Stomach (tissue), 9 donors: ENCODE measurements around the gene CHD5. TPM values are rescaled to one million over a fixed set of nuclear protein-coding genes. Genes with fewer than 3 reads are reported as not detected.

ENCODE experiments used
- DNase-seq, 2 donors: peaks; one replicate each; pipeline versions ENCODE4 v3.0.0 to v3.0.0-alpha.2; 2013 to 2019
- H3K27ac ChIP-seq, 5 donors: fragments of 200-600 bp in 4 of 5; sonication (generic) in 4 of 5; one replicate each; pipeline ENCODE4 v1.5.1; 2013 to 2019; ENCODE audit warnings: mild to moderate bottlenecking in 1 of 5, moderate library complexity in 1 of 5
- H3K27me3 ChIP-seq, 3 donors: fragments of 200-600 bp; sonication (generic); one replicate each; pipeline ENCODE4 v1.5.1; 2017 to 2019; ENCODE audit warnings: mixed run types in 1 of 3
- H3K36me3 ChIP-seq, 4 donors: fragments of 200-600 bp; sonication (generic); 1 replicate in 3 of 4; 2 replicates in 1 of 4; pipeline ENCODE4 v1.5.1; 2016 to 2019
- H3K4me1 ChIP-seq, 4 donors: fragments of 200-600 bp; sonication (generic); one replicate each; pipeline ENCODE4 v1.5.1; 2016 to 2019
- H3K4me3 ChIP-seq, 4 donors: fragments of 200-600 bp; sonication (generic) in 3 of 4; one replicate each; pipeline ENCODE4 v1.5.1; 2016 to 2019; ENCODE audit warnings: mild to moderate bottlenecking in 1 of 4
- H3K9me3 ChIP-seq, 4 donors: fragments of 200-600 bp; sonication (generic); one replicate each; pipeline ENCODE4 v1.5.1; 2016 to 2019
- CTCF ChIP-seq, 7 experiments: fragments of 450-650 bp in 4 of 7; fragments of 200-600 bp in 3 of 7; sonication (generic) in 3 of 7; IDR thresholded peaks; one replicate each; pipeline ENCODE4 v1.5.1; 2016 to 2019; ENCODE audit warnings: antibody characterized with exemption in 7 of 7, control low read depth in 2 of 7, mild to moderate bottlenecking in 1 of 7
- EP300 ChIP-seq: sonication (generic); formaldehyde crosslinking; IDR thresholded peaks from one replicate; pipeline ENCODE4 v1.6.1; 2017; ENCODE audit warnings: antibody characterized with exemption
- POLR2A ChIP-seq, 4 donors: fragments of 450-650 bp; IDR thresholded peaks; one replicate each; pipeline ENCODE4 v1.6.1; 2016; ENCODE audit warnings: antibody characterized with exemption in 4 of 4, control low read depth in 2 of 4, mild to moderate bottlenecking in 1 of 4, moderate library complexity in 1 of 4
- POLR2AphosphoS5 ChIP-seq, 3 donors: sonication (generic); formaldehyde crosslinking; IDR thresholded peaks; one replicate each; pipeline ENCODE4 v1.6.1; 2016; ENCODE audit warnings: antibody characterized with exemption in 3 of 3
- WGBS, 5 donors: extraction: QIAGEN DNeasy Blood & Tissue Kit in 3 of 5; methylation state at CpG; one replicate each; pipeline versions ENCODE4 v1.1.5 to v1.1.7; 2013 to 2018; 5-methylcytosine and 5-hydroxymethylcytosine counted together
- intact Hi-C: fragments of 100-400 bp; cut with DNase I; formaldehyde crosslinking; loops from one replicate; pipeline ENCODE4 v1.15.1; 2023; ENCODE audit warnings: low total_unique reads
- polyA plus RNA-seq, 3 donors: library from polyadenylated mRNA; stranded (reverse); fragments of 200-250 nt; gene quantifications; one replicate each; pipeline ENCODE4 v1.2.3, GENCODE V29; 2013
- total RNA-seq, 5 donors: library from RNA; depleted of rRNA; stranded (reverse); fragments of >200 nt; gene quantifications; one replicate each; pipeline versions ENCODE4 v1.1.0 to v1.2.3, GENCODE V29; 2014 to 2016
- donor health status: healthy with polysubstance abuse.
- donor health status: Bipolar disorder and iron deficiency.
- donor health status: healthy.

Gene CHD5
- total and polyA plus RNA-seq, 8 donors = 0.06 to 0.92 (median 0.29) TPM; not detected in 1

GRCh38 chr1:6209661-6210580 lies 29.8 kb upstream of the CHD5 start:
- 87 to 93% (median 89%) methylated on average over 13 to 17 of the region's 17 CpGs for WGBS, 5 donors
- Histone ChIP-seq H3K9me3 (no peaks in the 10 kb centered on the region), H3K27me3 (peaks cover 0 to 41% (median 0%) of the 10 kb centered on the region in 3 donors), H3K4me1 (peaks cover 33 to 50% (median 45%) of the 10 kb centered on the region in 4 donors), H3K4me3 (peak overlapping the region in 3 of 4 donors; percentile 39 to 63 (median 52)), H3K27ac (no peak overlapping the region), H3K36me3 (peaks cover 0 to 29% (median 23%) of the 10 kb centered on the region in 4 donors)
- DNase-seq = peak in 1 of 2 donors; percentile 24
- intact Hi-C loops = loop anchor here (10.0 kb wide), 1 partner anchor 215 kb away; the partner anchor contains the start of gene NPHP4
- TF ChIP-seq POLR2AphosphoS5 (IDR thresholded peaks at IDR 0.05) = no peak
- no peak for TF ChIP-seq CTCF (IDR thresholded peaks at IDR 0.05)
- TF ChIP-seq EP300 = no peak
- TF ChIP-seq POLR2A (IDR thresholded peaks at IDR 0.05) = no peak

GRCh38 chr1:6208723-6209660 lies 28.9 kb upstream of the CHD5 start:
- Histone ChIP-seq H3K4me1 (peaks cover 37 to 54% (median 48%) of the 10 kb centered on the region in 4 donors), H3K36me3 (peaks cover 0 to 29% (median 23%) of the 10 kb centered on the region in 4 donors), H3K27me3 (peaks cover 0 to 41% (median 0%) of the 10 kb centered on the region in 3 donors), H3K9me3 (no peaks in the 10 kb centered on the region), H3K27ac (peak overlapping the region in 2 of 5 donors; percentile 8 to 56), H3K4me3 (peak overlapping the region; percentile 39 to 63 (median 50))
- intact Hi-C loops = loop anchor here (10.0 kb wide), 1 partner anchor 214 kb away; the partner anchor contains the start of gene NPHP4
- peak; percentile 55 to 84 for DNase-seq
- TF ChIP-seq CTCF (IDR thresholded peaks at IDR 0.05) (peak in 5 of 7 experiments; percentile 46 to 85 (median 61)), EP300 (no peak), POLR2A (IDR thresholded peaks at IDR 0.05) (no peak), POLR2AphosphoS5 (IDR thresholded peaks at IDR 0.05) (peak in 1 of 3 donors; percentile 15)
- WGBS, 5 donors = 1 to 7% (median 4%) methylated on average over 57 to 99 of the region's 99 CpGs

GRCh38 chr1:6207921-6208320 lies 27.8 kb upstream of the CHD5 start:
- intact Hi-C loops = loop anchor here (10.0 kb wide), 1 partner anchor 213 kb away; the partner anchor contains the start of gene NPHP4
- Histone ChIP-seq H3K27ac (no peak overlapping the region), H3K36me3 (peaks cover 0 to 28% (median 22%) of the 10 kb centered on the region in 4 donors), H3K4me3 (no peak overlapping the region), H3K9me3 (no peaks in the 10 kb centered on the region), H3K4me1 (peaks cover 37 to 54% (median 48%) of the 10 kb centered on the region in 4 donors), H3K27me3 (peaks cover 0 to 41% (median 0%) of the 10 kb centered on the region in 3 donors)
- no peak for TF ChIP-seq CTCF (IDR thresholded peaks at IDR 0.05)
- no peak for TF ChIP-seq POLR2A (IDR thresholded peaks at IDR 0.05)
- no peak for TF ChIP-seq POLR2AphosphoS5 (IDR thresholded peaks at IDR 0.05)
- TF ChIP-seq EP300 = no peak
- DNase-seq = no peak
- 87 to 95% (median 89%) methylated on average over 10 of the region's 10 CpGs for WGBS, 5 donors
